ENCODE data around the gene UBR1.
A peak's percentile ranks its signal among the peaks of the same experiment; 100 is the strongest.
"Not testable (repeated sequence)": the region's sequence is repeated elsewhere in the genome, so short reads cannot be mapped to it uniquely, and the experiment has no call there.

UBR1 gene

DNA sequence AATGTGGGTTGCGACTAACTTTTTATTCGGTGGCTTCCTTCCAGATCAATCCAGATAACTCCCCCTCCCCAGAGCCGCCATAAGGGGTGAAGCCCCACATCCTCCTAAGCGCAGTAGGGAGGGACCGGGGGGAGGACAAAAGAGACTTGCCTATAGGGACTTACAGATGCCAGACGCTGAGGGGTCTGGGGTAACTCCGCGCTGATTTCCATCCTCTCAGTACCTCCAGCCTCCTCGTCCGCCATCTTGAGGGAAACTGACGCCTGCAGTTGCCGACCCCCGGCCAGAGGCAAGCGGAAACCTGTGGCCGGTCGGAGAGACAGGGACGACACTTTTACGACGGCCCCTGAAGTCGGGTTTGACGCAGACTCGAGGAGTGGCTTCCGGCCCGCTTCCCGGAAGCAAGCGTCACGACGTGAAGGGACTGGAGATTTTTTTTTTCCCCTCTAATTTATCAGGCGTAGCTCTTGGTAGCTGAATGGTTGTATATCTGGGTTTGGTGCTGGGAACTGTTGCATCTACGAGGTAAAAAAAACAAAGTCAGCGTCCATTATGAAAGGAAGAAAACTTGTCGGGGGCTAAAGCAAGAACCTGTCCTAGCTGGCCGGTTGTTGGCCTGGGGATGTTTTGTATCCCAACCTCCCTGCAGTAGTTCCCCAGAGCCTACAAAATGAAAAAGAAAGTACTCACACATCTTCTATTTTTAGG is at the start of gene UBR1:
Gene UBR1 (minus strand): TSS at position 261 of the 708 bp plus-strand sequence. CDS start 16 bp downstream, at position 245.
- DNase-seq = peak; percentile 85

DNA sequence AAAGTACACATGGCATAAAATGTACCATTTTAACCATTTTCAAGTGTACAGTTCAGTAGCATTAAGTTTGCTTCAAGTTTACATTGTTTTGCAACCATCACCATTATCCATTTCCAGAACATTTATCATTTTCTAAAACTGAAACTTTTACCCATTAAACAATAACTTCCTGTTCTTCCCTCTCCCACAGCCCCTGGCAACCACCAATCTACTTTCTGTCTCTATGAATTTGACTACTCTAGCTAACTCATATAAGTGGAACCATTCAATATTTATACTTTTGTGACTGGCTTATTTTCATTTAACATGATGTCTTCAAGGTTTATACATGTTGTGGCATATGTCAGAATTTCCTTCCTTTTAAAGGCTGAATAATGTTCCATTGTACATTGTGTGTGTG is 47.4 kb upstream of the UBR1 start:
- no peak for DNase-seq

DNA sequence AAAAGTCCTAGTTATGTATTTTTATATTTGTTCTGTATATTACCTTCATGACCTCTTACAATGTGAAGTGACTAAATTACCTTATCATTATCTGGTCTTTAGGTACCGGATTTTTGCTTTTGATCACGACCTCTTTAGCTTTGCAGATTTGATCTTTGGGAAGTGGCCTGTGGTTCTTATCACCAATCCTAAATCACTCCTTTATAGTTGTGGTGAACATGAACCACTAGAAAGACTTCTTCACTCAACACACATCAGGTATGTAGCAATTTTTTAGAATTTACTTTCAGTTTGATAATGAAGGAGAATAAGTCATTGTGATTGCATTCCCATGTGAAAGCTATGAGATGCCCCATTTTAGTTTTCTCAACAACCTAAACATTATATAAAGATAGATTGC is 45.9 kb upstream of the UBR1 start:
- no peak for DNase-seq

DNA sequence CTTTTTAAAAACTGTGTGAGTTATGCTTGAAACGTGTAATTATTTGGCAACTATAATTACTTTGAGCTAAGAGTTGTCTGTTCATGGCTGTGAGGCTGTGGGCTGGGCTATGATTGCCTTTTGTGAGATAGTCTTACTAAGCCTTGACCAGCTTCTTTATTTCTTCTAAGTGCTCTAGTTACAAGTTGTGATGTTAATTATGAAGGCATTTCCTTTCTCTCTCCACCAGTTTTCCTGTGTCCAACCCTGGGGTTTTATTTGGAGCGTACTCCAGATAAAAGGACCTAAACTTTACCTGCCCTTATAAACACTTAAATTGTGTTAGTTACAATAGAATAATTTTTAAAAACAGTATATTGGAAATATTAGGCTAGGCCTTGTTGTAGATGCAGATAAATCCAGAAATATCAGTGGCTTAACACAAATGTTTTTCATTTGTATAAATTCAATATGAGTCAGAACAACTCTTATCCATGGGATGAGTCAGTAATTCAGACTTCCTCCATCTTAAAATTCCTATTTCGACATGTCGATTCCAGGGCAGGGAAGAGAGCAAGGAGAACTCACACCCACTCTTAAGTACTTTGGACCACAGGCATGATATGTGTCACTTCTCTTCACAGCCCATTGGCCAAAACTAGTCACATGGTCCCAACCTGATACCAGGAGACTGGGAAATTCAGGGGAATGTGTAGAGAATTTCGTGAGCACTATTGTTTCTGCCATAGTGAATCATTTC is 44.5 kb upstream of the UBR1 start:
- no peak for DNase-seq

DNA sequence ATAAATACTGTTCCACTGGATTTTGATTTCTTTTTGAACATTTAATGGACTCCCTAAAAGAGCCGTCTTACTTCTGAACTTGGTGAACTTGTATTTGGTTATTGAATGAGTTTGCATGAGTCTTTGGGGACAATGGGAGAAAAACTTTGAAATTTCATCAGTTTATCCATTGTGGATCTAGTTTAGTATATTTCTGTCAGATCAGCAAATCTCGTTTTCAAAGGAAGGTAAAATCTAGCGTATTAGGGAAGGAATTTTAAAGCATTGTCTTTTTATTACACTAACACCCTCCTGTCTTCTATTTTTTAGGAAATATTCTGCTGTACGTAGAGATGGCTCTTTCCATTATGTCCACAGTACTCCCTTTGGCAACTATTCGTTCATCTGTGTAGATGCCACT is 40.3 kb upstream of the UBR1 start:
- no peak for DNase-seq

DNA sequence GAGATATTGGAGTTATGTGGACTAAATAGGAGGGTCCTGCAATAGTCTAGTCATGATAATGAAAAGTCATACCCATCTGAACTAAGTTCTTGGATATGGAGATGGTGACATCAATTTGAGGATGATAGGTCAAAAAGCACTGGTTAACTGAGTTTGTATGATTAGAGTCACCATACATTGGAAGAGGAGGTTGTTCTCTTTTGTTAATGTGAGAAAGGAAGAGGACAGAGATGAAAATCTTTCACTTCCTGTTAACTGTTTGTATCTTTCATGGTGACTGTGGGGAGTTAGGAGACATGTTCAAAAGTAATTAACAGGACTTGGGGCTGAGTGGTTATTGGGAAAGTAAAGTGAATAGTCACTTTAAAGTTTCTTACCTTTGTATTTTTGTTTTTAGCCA is 38.7 kb upstream of the UBR1 start:
- no peak for DNase-seq

DNA sequence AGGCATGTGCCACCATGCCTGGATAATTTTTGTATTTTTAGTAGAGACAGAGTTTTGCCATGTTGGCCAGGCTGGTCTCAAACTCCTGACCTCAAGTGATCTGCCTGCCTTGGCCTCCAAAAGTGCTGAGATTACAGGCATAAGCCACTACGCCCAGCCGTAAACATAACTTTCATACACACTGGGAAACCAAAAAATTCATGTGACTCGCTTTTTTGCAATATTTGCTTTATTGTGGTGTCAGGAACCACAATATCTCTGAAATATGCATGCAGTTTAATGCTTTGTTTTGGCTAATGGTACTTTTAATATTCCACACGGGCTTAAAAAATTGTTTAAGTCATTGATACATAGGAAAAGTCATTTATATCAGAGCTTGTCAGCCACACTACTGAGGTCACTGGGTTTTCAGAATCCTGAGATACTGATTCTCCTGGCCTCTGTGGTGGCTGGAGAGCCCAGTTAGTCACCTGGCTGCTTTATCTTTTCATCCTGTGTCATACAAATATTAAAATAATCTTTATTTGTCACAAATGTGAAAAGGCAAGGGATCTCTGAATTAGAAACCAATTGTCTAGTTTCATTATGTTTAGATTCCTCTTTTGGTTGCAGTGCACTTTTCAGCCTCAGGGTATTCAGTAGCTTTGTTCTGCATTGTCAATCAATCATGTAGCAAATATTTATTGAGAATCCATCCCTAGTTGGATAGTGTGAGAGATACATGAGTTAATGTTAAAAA is 37.5 kb upstream of the UBR1 start:
- DNase-seq = no peak

DNA sequence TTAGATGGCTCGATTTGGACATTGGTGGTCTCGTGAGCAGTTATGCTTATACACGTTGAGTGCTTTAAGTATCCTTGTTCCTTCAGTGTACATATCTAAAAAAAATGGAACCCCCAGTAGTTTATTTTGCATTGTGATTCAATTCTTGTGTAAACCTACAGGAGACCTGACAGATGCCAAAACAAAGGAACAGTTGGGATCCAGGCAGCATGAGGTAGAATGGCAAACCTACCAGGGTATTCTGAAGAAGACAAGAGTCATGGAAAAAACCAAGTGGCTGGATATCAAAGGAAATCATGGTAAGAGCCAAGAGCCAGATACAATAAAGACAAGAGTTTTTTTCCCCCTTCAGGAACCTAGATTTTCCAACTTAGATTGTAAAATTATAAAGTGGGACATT is 29.5 kb upstream of the UBR1 start:
- no peak for DNase-seq

DNA sequence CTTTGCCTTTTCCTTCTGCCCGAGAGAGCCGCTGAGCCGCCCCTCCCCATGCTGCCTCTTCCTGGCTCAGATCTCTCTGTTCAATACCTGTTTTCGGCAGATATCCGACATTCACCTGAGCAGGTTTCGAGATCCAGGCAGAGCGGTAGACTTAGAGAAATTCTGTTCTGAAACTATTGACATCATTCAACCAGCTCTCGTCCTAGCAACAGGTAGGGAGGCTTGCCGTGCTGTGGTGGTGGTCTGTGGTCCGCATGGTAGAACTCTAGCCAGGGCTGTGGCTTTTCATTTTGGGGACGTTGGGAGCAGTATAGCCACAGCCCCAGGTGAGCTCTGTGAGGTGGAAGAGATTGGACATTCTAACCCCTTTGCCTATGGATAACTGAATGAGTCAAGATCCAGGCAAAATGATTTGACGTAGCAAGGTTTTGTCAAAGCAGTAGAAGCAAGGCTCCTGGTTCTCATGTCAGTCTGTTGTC is 28.4 kb upstream of the UBR1 start:
- no peak for DNase-seq

DNA sequence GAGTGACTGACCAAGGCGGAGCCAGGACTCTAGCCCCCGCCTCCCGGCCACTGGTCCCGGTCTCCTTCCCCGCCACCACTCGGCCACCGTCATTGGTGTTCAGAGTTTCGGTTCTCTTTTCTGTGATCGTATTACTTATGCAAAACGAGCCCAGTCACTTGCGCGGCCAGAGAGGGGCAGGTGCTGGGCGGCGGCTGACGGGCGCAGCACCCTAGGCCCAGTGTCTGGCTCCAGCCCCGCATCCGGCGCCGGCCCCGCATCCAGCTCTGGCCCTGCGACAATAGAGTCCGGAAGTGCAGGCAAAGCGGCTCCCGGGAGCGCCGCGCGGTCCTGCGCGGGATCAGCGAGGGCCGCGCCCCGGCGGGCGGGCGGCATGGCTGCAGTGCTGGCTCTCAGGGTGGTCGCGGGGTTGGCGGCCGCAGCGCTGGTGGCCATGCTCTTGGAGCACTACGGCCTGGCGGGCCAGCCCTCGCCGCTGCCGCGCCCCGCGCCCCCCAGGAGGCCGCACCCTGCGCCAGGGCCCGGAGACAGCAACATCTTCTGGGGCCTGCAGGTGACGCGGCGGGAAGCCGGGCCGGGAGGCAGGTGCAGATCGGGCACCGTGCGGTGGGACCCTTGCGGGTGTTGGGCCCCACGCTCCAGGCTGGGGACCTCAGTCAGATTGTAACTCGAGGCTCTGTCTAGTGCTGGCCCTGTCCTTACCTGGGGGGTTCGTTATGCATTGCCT is 27.8 kb upstream of the UBR1 start, which contains the start of gene TMEM62:
Gene TMEM62 (plus strand): TSS at position 157 of the 727 bp plus-strand sequence. CDS start 217 bp downstream, at position 374.
- DNase-seq = peak; percentile 81

DNA sequence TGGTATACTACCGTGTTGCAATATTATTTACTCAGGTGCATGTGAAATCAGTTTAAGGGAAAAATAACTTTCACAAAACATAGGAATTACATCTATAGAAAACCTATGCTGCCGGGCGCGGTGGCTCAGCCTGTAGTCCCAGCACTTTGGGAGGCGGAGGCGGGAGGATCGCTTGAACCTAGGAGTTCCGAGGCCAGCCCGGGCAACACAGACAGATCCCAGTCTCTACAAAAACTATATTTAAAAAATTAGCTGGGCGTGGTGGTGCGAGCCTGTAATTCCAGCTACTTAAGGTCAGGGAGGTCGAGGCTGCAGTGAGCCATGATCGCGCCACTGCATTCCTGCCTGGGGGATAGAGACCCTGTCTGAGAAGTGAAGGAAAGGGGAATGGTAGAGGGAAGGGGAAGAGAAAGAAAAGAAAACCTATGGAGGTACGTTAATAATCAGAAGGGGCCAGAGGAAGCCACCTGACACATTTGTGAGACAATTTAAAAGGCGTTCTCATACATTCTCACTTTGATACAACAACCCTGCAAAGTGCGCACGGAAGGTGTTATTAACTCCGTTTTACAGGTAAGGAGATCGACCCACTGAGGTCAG is 27.1 kb upstream of the UBR1 start:
- DNase-seq = peak; percentile 34

DNA sequence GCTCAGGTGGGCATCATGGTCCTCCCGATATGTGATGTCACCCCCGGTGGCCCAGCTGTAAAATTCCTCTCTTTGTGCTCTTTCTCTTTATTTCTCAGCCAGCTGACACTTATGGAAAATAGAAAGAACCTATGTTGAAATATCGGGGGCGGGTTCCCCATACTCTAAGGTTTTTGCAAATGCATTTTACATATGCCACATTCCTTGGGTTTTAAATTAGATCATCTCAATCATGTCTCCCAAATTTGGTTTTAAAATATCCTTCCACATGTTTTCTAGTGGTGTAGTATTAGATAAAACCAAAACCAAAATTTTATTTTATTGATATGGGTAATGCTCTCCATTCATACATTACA is 23.1 kb upstream of the UBR1 start:
- DNase-seq = no peak

DNA sequence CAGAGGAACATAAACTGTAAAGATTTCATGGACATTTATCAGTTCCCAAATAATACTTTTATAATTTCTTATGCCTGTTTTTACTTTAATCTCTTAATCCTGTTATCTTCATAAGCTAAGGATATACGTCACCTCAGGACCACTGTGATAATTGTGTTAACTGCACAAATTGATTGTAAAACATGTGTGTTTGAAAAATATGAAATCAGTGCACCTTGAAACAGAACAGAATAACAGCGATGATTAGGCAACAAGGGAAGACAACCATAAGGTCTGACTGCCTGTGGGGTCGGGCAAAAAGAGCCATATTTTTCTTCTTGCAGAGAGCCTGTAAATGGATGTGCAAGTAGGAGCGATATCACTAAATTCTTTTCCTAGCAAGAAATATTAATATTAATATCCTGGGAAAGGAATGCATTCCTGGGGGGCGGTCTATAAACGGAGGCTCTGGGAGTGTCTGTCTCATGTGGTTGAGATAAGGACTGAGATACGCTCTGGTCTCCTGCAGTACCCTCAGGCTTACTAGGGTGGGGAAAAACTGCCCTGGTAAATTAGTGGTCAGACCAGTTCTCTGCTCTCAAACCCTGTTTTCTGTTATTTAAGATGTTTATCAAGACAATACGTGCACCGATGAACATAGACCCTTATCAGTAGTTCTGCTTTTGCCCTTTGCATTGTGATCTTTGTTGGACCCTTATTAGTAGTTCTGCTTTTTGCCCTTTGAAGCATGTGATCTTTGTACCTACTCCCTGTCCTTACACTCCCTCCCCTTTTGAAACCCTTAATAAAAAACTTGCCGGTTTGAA is 22.5 kb upstream of the UBR1 start:
- DNase-seq = not testable (repeated sequence)

DNA sequence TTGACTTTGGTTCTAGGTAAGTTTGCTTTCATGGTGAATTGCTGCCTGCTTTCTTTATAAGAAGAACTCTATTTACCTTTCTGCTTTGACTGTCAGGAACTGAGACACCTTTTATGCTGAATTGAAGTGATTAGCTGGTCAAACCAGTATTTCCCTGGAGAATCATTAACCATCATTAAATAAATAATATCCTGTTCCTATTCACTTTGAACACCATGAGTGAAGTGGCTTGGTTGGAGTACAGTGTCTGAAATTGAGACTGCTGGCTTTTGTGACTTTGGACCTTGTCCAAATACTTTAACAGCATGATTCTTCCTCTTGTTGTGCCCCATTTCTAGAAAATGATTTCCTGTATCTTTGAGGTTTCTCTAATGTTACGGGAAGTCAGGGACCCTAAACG is 21.9 kb upstream of the UBR1 start:
- no peak for DNase-seq

DNA sequence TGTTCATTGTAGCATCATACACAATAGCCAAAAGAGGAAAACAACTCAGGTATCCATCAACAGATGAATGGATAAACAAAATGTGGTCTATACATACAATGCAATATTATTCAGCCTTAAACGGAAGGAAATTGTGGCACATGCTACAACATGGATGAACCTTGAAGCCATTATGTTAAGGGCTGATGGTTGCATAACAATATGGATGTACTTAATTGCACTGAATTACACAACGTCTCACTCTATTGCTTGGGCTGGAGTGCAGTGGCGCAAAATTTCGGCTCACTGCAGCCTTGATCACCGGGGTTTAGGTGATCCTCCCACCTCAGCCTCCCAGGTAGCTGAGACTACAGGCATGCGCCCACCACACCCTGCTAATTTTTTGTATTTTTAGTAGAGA is 20.5 kb upstream of the UBR1 start:
- no peak for DNase-seq

DNA sequence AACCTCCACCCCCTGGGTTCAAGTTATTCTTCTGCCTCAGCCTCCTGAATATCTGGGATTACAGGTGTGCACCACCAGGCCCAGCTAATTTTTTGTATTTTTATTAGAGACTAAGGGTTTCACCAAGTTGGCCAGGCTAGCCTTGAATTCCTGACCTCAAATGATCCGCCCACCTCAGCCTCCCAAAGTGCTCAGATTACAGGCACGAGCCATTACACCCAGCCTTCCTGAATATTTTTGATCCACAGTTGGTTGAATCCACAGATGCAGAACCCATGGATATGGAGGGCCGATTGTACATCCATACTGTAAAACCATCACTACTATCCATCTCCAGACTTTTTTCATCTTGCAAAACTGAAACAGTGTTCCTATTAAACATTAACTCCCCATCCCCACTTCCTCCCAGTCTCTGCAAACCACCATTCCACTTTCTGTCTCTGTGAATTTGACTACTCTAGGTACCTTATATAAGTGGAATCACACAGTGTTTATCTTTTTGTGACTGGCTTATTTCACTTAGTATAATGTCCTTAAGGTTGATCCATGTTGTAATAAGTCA is 19.3 kb upstream of the UBR1 start:
- DNase-seq = no peak

DNA sequence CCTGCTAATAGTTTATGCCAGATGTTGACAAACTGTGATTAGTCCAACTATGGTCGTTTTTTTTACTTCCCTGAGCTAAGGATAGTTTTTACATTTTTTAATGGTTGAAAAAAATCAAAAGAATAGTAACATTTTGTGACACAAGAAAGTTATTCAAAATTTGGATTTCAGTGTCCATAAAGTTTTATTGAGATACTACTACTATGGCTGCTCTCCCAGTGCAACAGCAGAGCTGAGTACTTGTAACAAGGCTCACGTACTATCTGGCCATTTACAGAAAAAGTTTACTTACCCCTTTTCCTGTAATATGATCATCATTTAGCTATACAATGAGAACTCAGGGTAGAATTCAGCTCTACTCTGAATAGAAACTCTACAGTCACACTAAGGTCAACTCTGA is 16.0 kb upstream of the UBR1 start:
- DNase-seq = no peak

DNA sequence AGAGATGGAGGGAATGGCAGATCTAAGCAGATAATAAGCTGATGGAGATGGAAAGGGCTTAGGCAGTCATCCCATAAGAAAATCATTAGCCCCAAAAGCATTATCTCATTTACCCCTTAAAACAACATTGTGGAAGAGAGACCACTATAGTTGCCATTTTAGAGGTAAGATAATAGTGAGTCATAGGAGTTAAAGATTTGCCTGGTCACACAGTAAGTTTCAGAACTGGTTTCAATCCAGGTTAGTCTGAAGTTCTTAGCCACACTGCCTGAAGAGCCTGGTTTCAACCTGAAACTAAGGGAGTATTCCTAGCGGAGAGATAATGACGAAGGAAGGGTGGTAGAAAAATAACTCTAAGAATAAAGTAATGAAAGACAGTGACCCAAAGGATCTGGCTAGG is 13.0 kb upstream of the UBR1 start:
- DNase-seq = no peak

DNA sequence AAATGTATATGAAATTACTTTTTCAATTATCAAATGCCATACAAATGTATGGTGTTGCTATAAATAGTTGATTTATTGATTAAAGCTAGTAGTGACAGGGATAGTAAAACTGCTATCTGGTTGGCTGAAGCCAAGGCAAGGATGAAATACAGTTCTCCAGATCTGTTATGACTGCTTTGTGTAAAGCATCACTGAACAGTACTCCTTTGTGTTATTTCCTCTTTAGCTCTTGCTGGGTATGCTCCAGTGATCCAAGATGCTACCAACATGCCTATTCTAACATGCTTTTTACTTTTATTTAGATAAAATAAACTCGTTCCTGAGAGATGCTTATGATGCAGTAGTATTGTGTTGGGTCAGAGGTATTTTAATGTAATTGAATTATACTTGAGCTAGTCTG is 12.4 kb upstream of the UBR1 start:
- DNase-seq = no peak

DNA sequence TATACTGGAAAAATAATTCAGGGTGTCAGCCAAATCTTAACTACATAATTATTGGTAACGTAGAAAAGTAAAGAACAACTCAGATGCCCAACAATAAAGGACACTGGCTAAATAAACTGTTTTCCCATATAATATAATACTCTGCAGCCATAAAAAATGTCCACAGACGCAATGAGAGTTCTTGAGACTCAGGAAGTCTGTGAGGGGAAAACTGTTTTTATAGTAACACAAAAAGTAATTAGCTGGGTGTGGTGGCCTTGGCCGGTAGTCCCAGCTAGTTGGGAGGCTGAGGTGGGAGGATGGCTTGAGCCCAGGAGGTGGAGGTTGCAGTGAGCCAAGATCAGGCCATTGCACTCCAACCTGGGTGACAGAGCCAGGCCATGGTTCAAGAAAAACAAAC is 5.5 kb upstream of the UBR1 start:
- DNase-seq = no peak

DNA sequence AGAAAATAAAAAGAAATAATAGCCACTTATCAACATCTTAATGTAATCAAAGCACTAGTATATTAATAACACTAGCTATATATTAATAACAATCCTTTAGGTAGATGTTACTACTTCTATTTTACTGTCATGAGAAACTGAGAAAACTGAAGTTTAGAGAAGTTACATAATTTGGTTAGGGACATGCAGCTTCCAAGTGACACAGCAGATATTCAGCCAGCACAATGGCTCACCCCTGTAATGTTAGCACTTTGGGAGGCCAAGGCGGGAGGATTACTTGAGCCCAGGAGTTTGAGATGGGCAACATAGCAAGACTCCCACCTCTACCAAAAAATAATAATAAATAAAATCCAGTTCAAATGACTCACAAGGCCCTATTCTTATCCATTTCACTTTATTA is 1.9 kb upstream of the UBR1 start:
- DNase-seq = no peak

DNA sequence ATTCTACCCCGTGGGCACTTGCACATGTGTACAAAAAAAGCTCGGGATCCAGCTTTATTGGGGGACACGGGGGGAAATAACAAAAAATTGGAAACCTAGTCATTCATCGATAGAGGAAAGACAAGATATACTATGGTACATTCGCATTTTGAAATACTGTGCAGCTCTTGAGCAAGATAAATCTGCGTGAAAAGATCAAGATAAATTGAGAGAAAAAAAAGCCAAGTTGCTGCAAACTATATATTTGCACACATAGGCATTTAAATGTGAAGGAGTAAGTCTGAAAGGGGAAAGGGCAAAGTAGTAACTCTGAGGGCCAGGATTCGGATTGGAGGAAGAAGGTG is 620 bp upstream of the UBR1 start:
- DNase-seq = no peak

Data from activated CD4-positive, CD25-positive, alpha-beta regulatory T cell treated with anti-CD3 and anti-CD28 coated beads, Interleukin-2, amount 50 U/mL, for 72 hours (primary cell).